RWPE1 (cell line): ENCODE measurements around the gene CKM.

Experiments used
- CTCF ChIA-PET: fragments of 350-600 bp; sonication (Branson Sonifier 250); formaldehyde crosslinking; extraction: SDS; loops from one replicate; lab custom pipeline; 2021; lab: Yijun Ruan, JAX
- POLR2A ChIA-PET: fragments of 400-600 bp; formaldehyde crosslinking; extraction: SDS; loops from one replicate; lab custom pipeline; 2020; ENCODE audit warnings: antibody characterized with exemption; ENCODE audit not compliant: low non-redundant PET; lab: Yijun Ruan, JAX
- DNase-seq: peaks from one replicate; pipeline ENCODE4 v3.0.0; 2012; ENCODE audit warnings: low spot score
- H3K27ac ChIP-seq: fragments of 450-650 bp; 2 replicates; pipeline ENCODE4 v1.5.1; 2017
- CTCF ChIP-seq: fragments of 450-650 bp; conservative IDR thresholded peaks from 2 replicates; pipeline ENCODE4 v1.5.1; 2017; ENCODE audit warnings: low read depth, mild to moderate bottlenecking

Gene CKM

DNA sequence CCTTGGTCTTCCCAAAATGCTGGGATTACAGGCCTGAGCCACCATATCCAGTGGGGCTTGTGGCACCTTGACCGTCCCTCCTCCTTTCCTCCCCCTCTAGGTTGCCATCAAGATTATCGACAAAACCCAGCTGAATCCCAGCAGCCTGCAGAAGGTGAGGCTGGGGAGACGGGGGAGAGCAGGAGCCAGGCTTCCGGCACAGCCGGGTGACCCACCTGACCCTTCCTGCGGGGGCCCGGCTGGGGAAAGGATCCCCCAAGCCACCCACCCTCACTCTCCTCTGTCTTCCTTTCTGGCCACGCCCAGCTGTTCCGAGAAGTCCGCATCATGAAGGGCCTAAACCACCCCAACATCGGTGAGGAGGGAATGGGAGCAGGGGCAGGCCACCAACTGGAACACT lies 59.7 kb downstream of the CKM start:
- H3K27ac ChIP-seq = no peak overlapping the region
- no peak for TF ChIP-seq CTCF
- CTCF ChIA-PET = interaction anchor here (0.6 kb wide), 1 partner anchor 359 kb away, joined by 3 read pairs; no protein-coding TSS in a partner anchor
- POLR2A ChIA-PET = no interaction called here
- DNase-seq = no peak

GRCh38 chr19:45262570-45262969 lies 60.1 kb downstream of the CKM start:
- no peak for TF ChIP-seq CTCF
- ChIA-PET POLR2A (no interaction called here), CTCF (interaction anchor here (0.6 to 0.9 kb wide), 2 partner anchors 245 to 358 kb away, joined by 3 read pairs; no protein-coding TSS in a partner anchor)
- no peak for DNase-seq
- no peak overlapping the region for H3K27ac ChIP-seq

DNA sequence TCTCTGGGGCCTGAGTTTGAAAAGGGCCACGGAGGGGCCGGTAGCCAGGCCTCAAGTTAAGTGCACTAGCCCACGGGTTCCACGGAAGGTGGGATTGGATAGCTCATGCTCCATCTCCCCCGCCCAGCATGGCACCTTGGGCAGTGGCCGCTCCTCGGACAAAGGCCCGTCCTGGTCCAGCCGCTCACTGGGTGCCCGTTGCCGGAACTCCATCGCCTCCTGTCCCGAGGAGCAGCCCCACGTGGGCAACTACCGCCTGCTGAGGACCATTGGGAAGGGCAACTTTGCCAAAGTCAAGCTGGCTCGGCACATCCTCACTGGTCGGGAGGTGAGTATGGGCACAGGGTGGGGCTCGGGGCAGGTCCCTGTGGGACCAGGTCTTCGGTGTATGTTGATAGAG lies 63.8 kb downstream of the CKM start:
- ChIA-PET CTCF (no interaction called here), POLR2A (no interaction called here)
- no peak for DNase-seq
- no peak for TF ChIP-seq CTCF
- no peak overlapping the region for H3K27ac ChIP-seq

DNA sequence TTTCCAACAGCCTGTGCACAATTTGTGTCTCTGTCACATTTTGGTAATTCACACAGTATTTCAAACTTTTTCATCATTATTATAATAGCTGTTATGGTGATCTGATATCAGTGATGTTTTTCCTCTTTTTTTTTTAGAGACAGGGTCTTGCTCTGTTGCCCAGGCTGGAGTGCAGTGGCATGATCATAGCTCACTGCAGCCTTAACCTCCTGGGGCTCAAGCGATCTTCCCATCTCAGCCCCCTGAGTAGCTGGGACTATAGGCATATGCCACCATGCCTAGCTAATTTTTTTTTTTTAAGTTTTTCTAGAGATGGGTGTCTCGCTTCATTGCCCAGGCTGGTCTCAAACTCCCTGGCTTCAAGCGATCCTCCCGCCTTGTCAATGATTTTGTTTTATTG lies 65.8 kb downstream of the CKM start:
- no peak for DNase-seq
- no peak overlapping the region for H3K27ac ChIP-seq
- CTCF ChIA-PET = interaction anchor here (0.6 kb wide), 2 partner anchors 241 to 256 kb away, joined by 3 to 6 read pairs; partner anchors contain the start of gene RELB
- no peak for TF ChIP-seq CTCF
- POLR2A ChIA-PET = no interaction called here
